ENCODE results near the gene B4GALT4.

GRCh38 chr3:119207512-119207875, 33.2 kb downstream of the B4GALT4 start:
- TF ChIP-seq CTCF (IDR thresholded peaks at IDR 0.05; ENCODE audit: insufficient read depth, low read length) (no peak), SPI1 (IDR thresholded peaks at IDR 0.05; ENCODE audit: borderline replicate concordance, low read depth) (no peak), POLR2AphosphoS5 (IDR thresholded peaks at IDR 0.05; ENCODE audit: low read depth) (no peak), REST (IDR thresholded peaks at IDR 0.05; ENCODE audit: insufficient replicate concordance, low read depth) (no peak)
